H9 (cell line): ENCODE data around the gene BCKDHB. TPM values are rescaled to one million over a fixed set of nuclear protein-coding genes. Genes with fewer than 3 reads are reported as not detected.

Experiments used
- DNase-seq: peaks from one replicate; pipeline ENCODE4 v3.0.0-alpha.2; 2017
- H2AFZ ChIP-seq: one replicate; pipeline ENCODE4 v1.6.1; 2013; ENCODE audit warnings: mild to moderate bottlenecking, low read length, control low read depth, moderate library complexity
- H2AK5ac ChIP-seq: 2 replicates; pipeline ENCODE4 v1.6.1; 2013; ENCODE audit warnings: low read length, control low read depth, mixed read lengths; ENCODE audit not compliant: insufficient read length
- H2BK120ac ChIP-seq: one replicate; pipeline ENCODE4 v1.6.1; 2013; ENCODE audit warnings: low read depth, mild to moderate bottlenecking, low read length, control low read depth, inconsistent platforms; ENCODE audit not compliant: poor library complexity, severe bottlenecking
- H2BK12ac ChIP-seq: 2 replicates; pipeline ENCODE4 v1.6.1; 2013; ENCODE audit warnings: low read length, control low read depth, mixed read lengths, low read depth; ENCODE audit not compliant: insufficient read length
- H2BK15ac ChIP-seq: 2 replicates; pipeline ENCODE4 v1.6.1; 2013; ENCODE audit warnings: low read depth, low read length, control low read depth
- H2BK20ac ChIP-seq: one replicate; pipeline ENCODE4 v1.6.1; 2013; ENCODE audit warnings: low read depth, mild to moderate bottlenecking, low read length, control low read depth, inconsistent platforms; ENCODE audit not compliant: poor library complexity, severe bottlenecking
- H2BK5ac ChIP-seq: 2 replicates; pipeline ENCODE4 v1.6.1; 2013; ENCODE audit warnings: low read length, control low read depth, mixed read lengths; ENCODE audit not compliant: insufficient read length
- H3K14ac ChIP-seq: 2 replicates; pipeline ENCODE4 v1.6.1; 2013; ENCODE audit warnings: low read length, control low read depth; ENCODE audit not compliant: insufficient read depth
- H3K18ac ChIP-seq: 2 replicates; pipeline ENCODE4 v1.6.1; 2013; ENCODE audit warnings: low read depth, mild to moderate bottlenecking, mixed read lengths, low read length, control low read depth; ENCODE audit not compliant: insufficient read length
- H3K23ac ChIP-seq: 2 replicates; pipeline ENCODE4 v1.6.1; 2013; ENCODE audit warnings: low read length, control low read depth, mixed read lengths, low read depth; ENCODE audit not compliant: insufficient read length
- H3K23me2 ChIP-seq: 2 replicates; pipeline ENCODE4 v1.6.1; 2013; ENCODE audit warnings: low read depth, mild to moderate bottlenecking, mixed read lengths, low read length, control low read depth; ENCODE audit not compliant: insufficient read length, poor library complexity, severe bottlenecking
- H3K27ac ChIP-seq: 2 replicates; pipeline ENCODE4 v1.5.1; 2013; ENCODE audit warnings: low read length, control low read depth, mixed read lengths, low read depth; ENCODE audit not compliant: insufficient read length
- H3K27me3 ChIP-seq: 2 replicates; pipeline ENCODE4 v1.6.1; 2013; ENCODE audit warnings: low read length, control low read depth, inconsistent platforms; ENCODE audit not compliant: insufficient read depth
- H3K4ac ChIP-seq: 2 replicates; pipeline ENCODE4 v1.6.1; 2013; ENCODE audit warnings: low read depth, mild to moderate bottlenecking, control low read depth, inconsistent platforms, low read length, moderate library complexity
- H3K4me1 ChIP-seq: 2 replicates; pipeline ENCODE4 v1.6.1; 2013; ENCODE audit warnings: low read length, control low read depth, inconsistent platforms; ENCODE audit not compliant: insufficient read depth
- H3K4me2 ChIP-seq: 2 replicates; pipeline ENCODE4 v1.6.1; 2013; ENCODE audit warnings: low read length, control low read depth, mixed read lengths; ENCODE audit not compliant: insufficient read length, insufficient read depth
- H3K56ac ChIP-seq: 2 replicates; pipeline ENCODE4 v1.6.1; 2013; ENCODE audit warnings: low read depth, mild to moderate bottlenecking, mixed read lengths, low read length, control low read depth; ENCODE audit not compliant: insufficient read length
- H3K79me1 ChIP-seq: 2 replicates; pipeline ENCODE4 v1.6.1; 2013; ENCODE audit warnings: low read depth, mild to moderate bottlenecking, moderate library complexity, low read length, control low read depth, inconsistent platforms; ENCODE audit not compliant: insufficient read depth, poor library complexity, severe bottlenecking
- H3K79me2 ChIP-seq: 2 replicates; pipeline ENCODE4 v1.6.1; 2013; ENCODE audit warnings: low read length, control low read depth, inconsistent platforms; ENCODE audit not compliant: insufficient read depth
- H3K9ac ChIP-seq: 2 replicates; pipeline ENCODE4 v1.6.1; 2013; ENCODE audit warnings: low read length, control low read depth, mixed read lengths; ENCODE audit not compliant: insufficient read length; ENCODE audit errors: extremely low read depth
- H3K9me3 ChIP-seq: one replicate; pipeline ENCODE4 v1.6.1; 2013; ENCODE audit warnings: low read depth, low read length, inconsistent platforms; ENCODE audit not compliant: control insufficient read depth
- H3T11ph ChIP-seq: one replicate; pipeline ENCODE4 v1.6.1; 2013; ENCODE audit warnings: mild to moderate bottlenecking, low read length, control low read depth, inconsistent platforms
- H4K20me1 ChIP-seq: one replicate; pipeline ENCODE4 v1.6.1; 2013; ENCODE audit not compliant: control insufficient read depth, insufficient read length, insufficient read depth
- H4K5ac ChIP-seq: 2 replicates; pipeline ENCODE4 v1.6.1; 2013; ENCODE audit warnings: low read depth, mild to moderate bottlenecking, mixed read lengths, low read length, control low read depth; ENCODE audit not compliant: insufficient read length
- H4K8ac ChIP-seq: replicated peaks from 2 replicates; pipeline ENCODE4 v1.6.1; 2013; ENCODE audit warnings: low read length, control low read depth, mixed read lengths, low read depth; ENCODE audit not compliant: insufficient read length
- H4K91ac ChIP-seq: 2 replicates; pipeline ENCODE4 v1.6.1; 2013; ENCODE audit warnings: low read depth, mild to moderate bottlenecking, moderate library complexity, mixed read lengths, low read length, control low read depth; ENCODE audit not compliant: insufficient read length
- H3K27ac Mint-ChIP-seq, 3 experiments: 2 replicates in 2 of 3; 3 replicates in 1 of 3; pipeline ENCODE4 v1.8.0; 2020 to 2021; ENCODE audit warnings: mixed read lengths in 3 of 3, mild to moderate bottlenecking in 1 of 3, moderate library complexity in 1 of 3
- H3K27me3 Mint-ChIP-seq: 2 replicates; pipeline ENCODE4 v1.8.0; 2021; ENCODE audit warnings: low read depth, mild to moderate bottlenecking, moderate library complexity, mixed read lengths
- H3K36me3 Mint-ChIP-seq, 3 experiments: 2 replicates in 2 of 3; 3 replicates in 1 of 3; pipeline ENCODE4 v1.8.0; 2020 to 2021; ENCODE audit warnings: low read depth in 3 of 3, mixed read lengths in 3 of 3; ENCODE audit not compliant: insufficient read depth in 1 of 3
- H3K4me1 Mint-ChIP-seq, 2 experiments: 2 replicates each; pipeline ENCODE4 v1.8.0; 2020; ENCODE audit warnings: mixed read lengths in 2 of 2
- H3K4me3 Mint-ChIP-seq, 2 experiments: 2 replicates in 1 of 2; 3 replicates in 1 of 2; pipeline ENCODE4 v1.8.0; 2020 to 2021; ENCODE audit warnings: mild to moderate bottlenecking in 2 of 2, mixed read lengths in 2 of 2, moderate library complexity in 1 of 2
- H3K9me3 Mint-ChIP-seq, 2 experiments: 2 replicates in 1 of 2; 3 replicates in 1 of 2; pipeline ENCODE4 v1.8.0; 2020; ENCODE audit warnings: mild to moderate bottlenecking in 2 of 2, mixed read lengths in 2 of 2, moderate library complexity in 1 of 2
- WGBS: extraction: QIAGEN DNeasy Blood & Tissue Kit; methylation state at CpG from one replicate; pipeline ENCODE4 v1.1.7; 2013; ENCODE audit warnings: missing lambda C conversion rate, low lambda C conversion rate, mixed read lengths; ENCODE audit not compliant: insufficient read length; ENCODE audit errors: extremely low coverage; 5-methylcytosine and 5-hydroxymethylcytosine counted together
- total RNA-seq: library from RNA; stranded (reverse); gene quantifications from 2 replicates; pipeline ENCODE4 v1.2.1, GENCODE V29; 2021
- TF ChIP-seq, protein P1 (sequence below): fragments of 200-600 bp; sonication (generic); conservative IDR thresholded peaks from 3 replicates; pipeline ENCODE4 v1.8.0; 2021; ENCODE audit warnings: antibody characterized with exemption, mild to moderate bottlenecking

The BCKDHB gene
- total RNA-seq, 1 experiment from 2014 or later = 26.6 TPM

DNA sequence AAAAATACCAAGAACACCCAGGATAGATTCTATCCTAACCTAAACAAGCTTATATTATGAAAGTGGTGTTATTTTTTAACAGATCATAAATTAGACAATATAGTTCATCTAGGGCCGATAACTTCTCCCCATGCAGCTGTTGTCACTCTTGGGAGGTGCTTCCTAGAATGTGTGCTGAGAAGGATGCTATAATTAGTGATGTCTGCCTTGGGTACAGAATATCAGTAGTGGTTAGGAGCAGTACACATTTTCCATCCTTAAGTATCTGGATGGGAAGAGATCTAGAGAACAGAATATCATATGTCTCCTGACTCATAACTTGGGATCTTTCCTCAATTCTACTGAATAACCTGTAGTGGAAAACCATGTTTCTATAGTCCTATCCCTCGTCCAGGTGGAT, 214.5 kb downstream of the BCKDHB start:
- no CpG with 5 or more reads among the region's 2 CpGs for WGBS
- TF ChIP-seq, protein P1, sequence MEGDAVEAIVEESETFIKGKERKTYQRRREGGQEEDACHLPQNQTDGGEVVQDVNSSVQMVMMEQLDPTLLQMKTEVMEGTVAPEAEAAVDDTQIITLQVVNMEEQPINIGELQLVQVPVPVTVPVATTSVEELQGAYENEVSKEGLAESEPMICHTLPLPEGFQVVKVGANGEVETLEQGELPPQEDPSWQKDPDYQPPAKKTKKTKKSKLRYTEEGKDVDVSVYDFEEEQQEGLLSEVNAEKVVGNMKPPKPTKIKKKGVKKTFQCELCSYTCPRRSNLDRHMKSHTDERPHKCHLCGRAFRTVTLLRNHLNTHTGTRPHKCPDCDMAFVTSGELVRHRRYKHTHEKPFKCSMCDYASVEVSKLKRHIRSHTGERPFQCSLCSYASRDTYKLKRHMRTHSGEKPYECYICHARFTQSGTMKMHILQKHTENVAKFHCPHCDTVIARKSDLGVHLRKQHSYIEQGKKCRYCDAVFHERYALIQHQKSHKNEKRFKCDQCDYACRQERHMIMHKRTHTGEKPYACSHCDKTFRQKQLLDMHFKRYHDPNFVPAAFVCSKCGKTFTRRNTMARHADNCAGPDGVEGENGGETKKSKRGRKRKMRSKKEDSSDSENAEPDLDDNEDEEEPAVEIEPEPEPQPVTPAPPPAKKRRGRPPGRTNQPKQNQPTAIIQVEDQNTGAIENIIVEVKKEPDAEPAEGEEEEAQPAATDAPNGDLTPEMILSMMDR = no peak
- H2AK5ac ChIP-seq = no peak overlapping the region
- no peaks in the 10 kb centered on the region for H3K4me1 ChIP-seq
- H3K9me3 ChIP-seq = no peaks in the 10 kb centered on the region
- H4K91ac ChIP-seq = no peak overlapping the region
- no peaks in the 10 kb centered on the region for H3K27me3 Mint-ChIP-seq
- no peak overlapping the region for H3K23ac ChIP-seq
- no peak overlapping the region for H3K9ac ChIP-seq
- H3K18ac ChIP-seq = no peak overlapping the region
- H3K79me2 ChIP-seq = no peaks in the 10 kb centered on the region
- H2AFZ ChIP-seq = no peak overlapping the region
- H4K8ac ChIP-seq = no peak overlapping the region
- no peaks in the 10 kb centered on the region for H3K27me3 ChIP-seq
- H3K27ac Mint-ChIP-seq = no peak overlapping the region
- H3K14ac ChIP-seq = no peak overlapping the region
- H3K56ac ChIP-seq = no peak overlapping the region
- H3K79me1 ChIP-seq = no peaks in the 10 kb centered on the region
- no peaks in the 10 kb centered on the region for H3K23me2 ChIP-seq
- no peak for DNase-seq
- no peak overlapping the region for H2BK5ac ChIP-seq
- H4K20me1 ChIP-seq = no peaks in the 10 kb centered on the region
- H3T11ph ChIP-seq = no peak overlapping the region
- no peak overlapping the region for H3K4me2 ChIP-seq
- no peaks in the 10 kb centered on the region for H3K9me3 Mint-ChIP-seq
- H2BK12ac ChIP-seq = no peak overlapping the region
- H2BK20ac ChIP-seq = no peak overlapping the region
- H3K36me3 Mint-ChIP-seq = no peaks in the 10 kb centered on the region
- no peak overlapping the region for H3K4me3 Mint-ChIP-seq
- no peak overlapping the region for H2BK120ac ChIP-seq
- no peak overlapping the region for H3K27ac ChIP-seq
- no peak overlapping the region for H2BK15ac ChIP-seq
- H3K4me1 Mint-ChIP-seq = peaks cover 4 to 13% of the 10 kb centered on the region in 2 experiments; a peak in 3 of 4 replicates
- H3K4ac ChIP-seq = no peak overlapping the region
- no peak overlapping the region for H4K5ac ChIP-seq
